Stimulated activated effector memory CD8-positive, alpha-beta T cell treated with anti-CD3 and anti-CD28 coated beads, Interleukin-12 subunit alpha, Interleukin-12 subunit beta, amount 100 ng/mL, for 72 hours (primary cell): ENCODE measurements around the gene ARHGAP32.
A peak's percentile ranks its signal among the peaks of the same experiment; 100 is the strongest.

Source experiments
- ATAC-seq: fragments of 150-1000 bp; cut with Tn5 transposase; 2 replicates; pipeline ENCODE4 v1.10.0; 2021
- DNase-seq, 2 donors: peaks; one replicate each; pipeline ENCODE4 v3.0.0; 2021 to 2022; ENCODE audit warnings: low spot score in 2 of 2
- H3K27ac Mint-ChIP-seq: one replicate; pipeline ENCODE4 v1.8.0; 2022; ENCODE audit warnings: mild to moderate bottlenecking, mixed read lengths
- H3K36me3 Mint-ChIP-seq: one replicate; pipeline ENCODE4 v1.8.0; 2022; ENCODE audit warnings: mild to moderate bottlenecking, mixed read lengths
- H3K4me1 Mint-ChIP-seq: one replicate; pipeline ENCODE4 v1.8.0; 2022; ENCODE audit warnings: mixed read lengths
- H3K4me3 Mint-ChIP-seq: one replicate; pipeline ENCODE4 v1.8.0; 2022; ENCODE audit warnings: mild to moderate bottlenecking, mixed read lengths
- H3K9me3 Mint-ChIP-seq: one replicate; pipeline ENCODE4 v1.8.0; 2022; ENCODE audit warnings: mixed read lengths

Gene ARHGAP32

DNA sequence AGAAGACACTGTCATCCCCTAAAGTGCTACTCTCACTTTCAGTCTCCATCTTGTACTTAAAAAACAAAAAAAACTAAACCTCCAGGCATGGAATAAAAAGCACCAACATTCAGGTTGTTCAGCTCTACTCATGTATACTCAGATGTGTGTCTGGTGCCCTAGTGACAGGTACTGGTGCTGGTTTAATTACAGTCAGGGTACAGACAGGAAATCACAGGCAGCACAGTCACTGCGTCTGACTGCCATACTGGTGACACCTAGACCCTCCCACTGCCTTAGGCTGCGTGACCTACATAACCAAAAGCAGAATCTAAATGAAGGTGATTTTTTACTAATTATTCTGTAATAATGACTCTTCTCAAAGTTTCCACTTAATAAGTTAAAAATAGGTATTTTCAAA lies at the start of gene ARHGAP32:
TSS of gene ARHGAP32 (minus strand) at position 176 of the 400 bp plus-strand sequence. CDS start at position 49, 127 bp downstream.
- H3K4me1 Mint-ChIP-seq = no peaks in the 10 kb centered on the region
- peaks cover under 1% of the 10 kb centered on the region for H3K9me3 Mint-ChIP-seq

GRCh38 chr11:129239207-129239606 lies 47.1 kb upstream of the ARHGAP32 start:
- Mint-ChIP-seq H3K36me3 (no peaks in the 10 kb centered on the region), H3K4me3 (no peak overlapping the region), H3K9me3 (no peaks in the 10 kb centered on the region), H3K27ac (no peak overlapping the region), H3K4me1 (no peaks in the 10 kb centered on the region)
- DNase-seq (no peak), ATAC-seq (peak; percentile 61)

More for the DNA sequence above, at the start of gene ARHGAP32:
- Mint-ChIP-seq H3K36me3 (no peaks in the 10 kb centered on the region), H3K4me3 (no peak within 1 kb of the TSS), H3K27ac (no peak within 1 kb of the TSS)
- ATAC-seq (peak; percentile 91), DNase-seq (no peak)

DNA sequence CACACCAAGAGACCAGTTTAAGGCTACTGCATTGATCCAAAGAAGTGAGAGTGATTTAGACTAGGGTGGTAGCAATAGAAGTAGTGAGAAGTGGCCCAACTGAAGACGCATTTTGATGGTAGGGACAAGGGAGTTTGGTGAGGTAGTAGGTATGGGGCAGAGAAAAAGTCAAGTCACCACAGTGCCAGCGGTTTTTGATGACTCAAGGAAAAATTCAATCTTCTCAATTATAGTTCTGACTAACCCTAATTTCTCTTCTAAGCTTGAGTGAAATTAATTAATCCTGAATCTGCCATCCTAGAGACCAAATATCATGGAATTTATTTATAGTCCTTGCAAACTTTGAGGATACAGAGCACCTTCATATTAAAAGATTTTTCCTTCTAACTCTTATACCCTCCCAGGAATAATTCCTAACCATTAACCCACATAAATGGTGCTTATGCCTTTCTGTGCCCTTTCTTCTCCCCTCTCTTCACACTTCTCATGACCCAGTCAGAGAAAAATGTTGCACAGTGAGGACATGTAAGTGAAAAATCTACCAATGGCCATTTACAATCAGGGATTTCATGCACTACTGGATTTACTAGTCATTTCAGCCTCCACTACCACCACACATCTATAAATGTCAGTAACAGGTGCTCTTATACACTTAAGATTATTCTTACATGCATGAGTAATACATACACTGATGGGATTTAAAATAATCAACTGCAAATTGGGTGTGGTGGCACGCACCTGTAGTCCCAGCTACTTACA lies 45.9 kb upstream of the ARHGAP32 start:
- DNase-seq = no peak
- H3K4me3 Mint-ChIP-seq = no peak overlapping the region
- no peaks in the 10 kb centered on the region for H3K36me3 Mint-ChIP-seq
- H3K4me1 Mint-ChIP-seq = no peaks in the 10 kb centered on the region
- no peaks in the 10 kb centered on the region for H3K9me3 Mint-ChIP-seq
- H3K27ac Mint-ChIP-seq = no peak overlapping the region
- no peak for ATAC-seq

- no peaks in the 10 kb centered on the region for H3K9me3 Mint-ChIP-seq
- H3K4me1 Mint-ChIP-seq = no peaks in the 10 kb centered on the region
- no peak for DNase-seq
- ATAC-seq = no peak
- H3K27ac Mint-ChIP-seq = no peak overlapping the region
- no peaks in the 10 kb centered on the region for H3K36me3 Mint-ChIP-seq
- no peak overlapping the region for H3K4me3 Mint-ChIP-seq
Observed at GRCh38 chr11:129237456-129237855, 45.3 kb upstream of the ARHGAP32 start.

- DNase-seq = no peak
- H3K4me3 Mint-ChIP-seq = no peak overlapping the region
- ATAC-seq = no peak
- no peaks in the 10 kb centered on the region for H3K4me1 Mint-ChIP-seq
- no peak overlapping the region for H3K27ac Mint-ChIP-seq
- H3K9me3 Mint-ChIP-seq = no peaks in the 10 kb centered on the region
- H3K36me3 Mint-ChIP-seq = no peaks in the 10 kb centered on the region
Observed at GRCh38 chr11:129236850-129237249, 44.7 kb upstream of the ARHGAP32 start.

- Mint-ChIP-seq H3K4me3 (no peak overlapping the region), H3K27ac (no peak overlapping the region), H3K36me3 (no peaks in the 10 kb centered on the region), H3K9me3 (no peaks in the 10 kb centered on the region), H3K4me1 (no peaks in the 10 kb centered on the region)
- ATAC-seq (no peak), DNase-seq (no peak)
Observed at GRCh38 chr11:129234978-129235377, 42.9 kb upstream of the ARHGAP32 start.

DNA sequence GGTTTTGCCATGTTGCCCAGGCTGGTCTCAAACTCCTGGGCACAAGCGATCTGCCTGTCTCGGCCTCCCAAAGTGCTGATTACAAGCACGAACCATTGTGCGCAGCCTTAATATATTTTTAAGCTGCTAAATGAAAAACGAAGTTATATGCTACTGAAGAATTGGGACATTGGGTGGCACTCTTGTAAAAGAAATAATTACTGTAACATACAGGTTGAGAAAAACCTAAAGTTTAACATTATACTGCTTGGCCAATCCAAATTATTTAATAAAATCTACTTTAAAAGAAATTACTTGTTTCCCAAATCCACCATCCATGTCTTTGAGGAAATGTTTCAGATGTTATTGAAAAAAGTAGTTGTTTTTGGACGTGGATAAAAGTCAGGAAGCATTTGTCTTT lies 37.9 kb upstream of the ARHGAP32 start:
- Mint-ChIP-seq H3K4me3 (no peak overlapping the region), H3K27ac (no peak overlapping the region), H3K36me3 (no peaks in the 10 kb centered on the region), H3K9me3 (peaks cover 15% of the 10 kb centered on the region), H3K4me1 (no peaks in the 10 kb centered on the region)
- ATAC-seq = no peak
- DNase-seq = no peak

- Mint-ChIP-seq H3K9me3 (peaks cover 15% of the 10 kb centered on the region), H3K4me3 (no peak overlapping the region), H3K27ac (no peak overlapping the region), H3K4me1 (no peaks in the 10 kb centered on the region), H3K36me3 (no peaks in the 10 kb centered on the region)
- no peak for ATAC-seq
- no peak for DNase-seq
Observed at GRCh38 chr11:129226207-129226798, 34.2 kb upstream of the ARHGAP32 start.

DNA sequence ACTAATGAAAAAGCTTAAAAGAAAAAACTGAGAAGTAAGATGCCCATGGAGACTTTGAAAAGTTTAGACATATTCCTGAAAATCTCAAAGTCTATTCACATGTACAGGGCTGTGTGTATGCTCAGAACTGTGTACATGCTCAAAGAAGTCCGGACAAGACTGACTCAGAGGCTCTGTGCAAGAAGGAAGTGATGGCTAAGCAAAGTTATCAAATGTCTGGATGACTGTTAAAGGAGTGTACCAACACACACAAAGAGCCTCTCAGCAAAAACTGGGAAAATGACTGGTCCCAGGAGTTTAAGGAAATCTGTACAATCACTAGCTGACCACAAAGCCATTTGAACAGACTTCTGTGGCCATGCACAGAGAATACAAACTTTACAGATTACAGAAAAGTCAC lies 33.1 kb upstream of the ARHGAP32 start:
- no peaks in the 10 kb centered on the region for H3K36me3 Mint-ChIP-seq

DNA sequence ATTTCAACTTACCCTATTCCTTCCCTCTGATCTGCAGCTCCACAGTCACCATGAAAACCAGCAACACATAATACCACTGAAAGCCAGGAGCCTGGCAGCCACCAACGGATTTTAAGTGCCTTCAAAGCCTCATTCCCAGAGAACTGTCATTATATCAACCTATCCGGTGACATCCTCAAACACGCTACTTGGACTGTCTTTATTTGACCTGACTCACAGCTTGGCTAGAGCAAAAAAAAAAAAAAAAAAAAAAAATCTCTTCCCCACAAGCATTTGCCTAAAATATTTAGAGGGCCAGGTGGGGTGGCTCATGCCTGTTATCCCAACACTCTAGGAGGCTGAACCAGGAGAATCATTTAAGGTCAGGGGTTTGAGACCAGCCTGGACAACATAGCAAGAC lies 32.4 kb upstream of the ARHGAP32 start:
- Mint-ChIP-seq H3K4me1 (no peaks in the 10 kb centered on the region), H3K27ac (no peak overlapping the region), H3K36me3 (no peaks in the 10 kb centered on the region), H3K9me3 (peaks cover 15% of the 10 kb centered on the region), H3K4me3 (no peak overlapping the region)
- DNase-seq (no peak), ATAC-seq (no peak)

More for the DNA sequence above, 33.1 kb upstream of the ARHGAP32 start:
- ATAC-seq = no peak
- DNase-seq = no peak
- Mint-ChIP-seq H3K9me3 (peaks cover 15% of the 10 kb centered on the region), H3K4me1 (no peaks in the 10 kb centered on the region), H3K4me3 (no peak overlapping the region), H3K27ac (no peak overlapping the region)

GRCh38 chr11:129223701-129224149 lies 31.6 kb upstream of the ARHGAP32 start:
- Mint-ChIP-seq H3K36me3 (no peaks in the 10 kb centered on the region), H3K4me1 (no peaks in the 10 kb centered on the region), H3K9me3 (peaks cover 15% of the 10 kb centered on the region), H3K27ac (no peak overlapping the region), H3K4me3 (no peak overlapping the region)
- DNase-seq (no peak), ATAC-seq (no peak)

- peaks cover 15% of the 10 kb centered on the region for H3K9me3 Mint-ChIP-seq
- H3K27ac Mint-ChIP-seq = no peak overlapping the region
- DNase-seq (no peak), ATAC-seq (no peak)
- H3K4me1 Mint-ChIP-seq = no peaks in the 10 kb centered on the region
- H3K36me3 Mint-ChIP-seq = no peaks in the 10 kb centered on the region
- H3K4me3 Mint-ChIP-seq = no peak overlapping the region
Observed at GRCh38 chr11:129223260-129223659, 31.1 kb upstream of the ARHGAP32 start.

GRCh38 chr11:129222158-129222557 lies 30.0 kb upstream of the ARHGAP32 start:
- DNase-seq (no peak), ATAC-seq (no peak)
- Mint-ChIP-seq H3K27ac (no peak overlapping the region), H3K4me3 (no peak overlapping the region), H3K36me3 (no peaks in the 10 kb centered on the region), H3K4me1 (no peaks in the 10 kb centered on the region), H3K9me3 (peaks cover 14% of the 10 kb centered on the region)

DNA sequence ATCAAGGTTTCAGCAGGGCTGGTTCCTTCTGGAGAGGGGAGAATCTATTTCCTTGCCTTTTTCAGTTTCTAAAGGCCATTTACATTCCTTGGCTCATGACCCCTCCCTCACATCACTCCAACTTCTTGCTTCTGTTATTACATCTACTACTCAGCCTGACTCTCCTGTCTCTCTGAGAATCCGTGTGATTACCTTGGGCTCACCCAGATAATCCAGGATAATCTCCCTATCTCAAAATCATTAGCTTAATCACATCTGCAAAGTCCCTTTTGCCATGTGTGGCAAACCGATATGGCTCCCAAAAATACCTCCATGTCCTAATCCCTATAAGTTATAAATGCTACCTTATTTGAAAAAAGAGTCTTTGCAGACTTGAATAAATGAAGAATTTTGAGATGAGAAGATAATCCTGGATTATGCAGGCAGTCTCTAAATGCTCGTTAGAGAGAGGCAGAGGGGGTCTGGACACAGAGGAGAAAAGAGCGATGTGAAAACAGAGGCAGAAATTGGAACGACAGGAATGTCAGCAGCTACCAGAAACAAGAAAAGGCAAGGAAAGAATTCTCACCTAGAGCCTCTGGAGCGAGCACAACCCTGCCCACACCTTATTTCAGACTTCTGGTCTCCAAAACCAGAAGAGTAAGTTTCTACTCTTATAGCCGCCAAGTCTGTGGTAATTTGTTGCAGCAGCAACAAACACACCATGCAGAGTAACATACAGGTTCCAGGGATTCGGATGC lies 23.6 kb upstream of the ARHGAP32 start:
- no peak overlapping the region for H3K27ac Mint-ChIP-seq
- H3K4me1 Mint-ChIP-seq = no peaks in the 10 kb centered on the region
- DNase-seq (no peak), ATAC-seq (no peak)
- H3K36me3 Mint-ChIP-seq = no peaks in the 10 kb centered on the region
- H3K9me3 Mint-ChIP-seq = no peaks in the 10 kb centered on the region
- H3K4me3 Mint-ChIP-seq = no peak overlapping the region

DNA sequence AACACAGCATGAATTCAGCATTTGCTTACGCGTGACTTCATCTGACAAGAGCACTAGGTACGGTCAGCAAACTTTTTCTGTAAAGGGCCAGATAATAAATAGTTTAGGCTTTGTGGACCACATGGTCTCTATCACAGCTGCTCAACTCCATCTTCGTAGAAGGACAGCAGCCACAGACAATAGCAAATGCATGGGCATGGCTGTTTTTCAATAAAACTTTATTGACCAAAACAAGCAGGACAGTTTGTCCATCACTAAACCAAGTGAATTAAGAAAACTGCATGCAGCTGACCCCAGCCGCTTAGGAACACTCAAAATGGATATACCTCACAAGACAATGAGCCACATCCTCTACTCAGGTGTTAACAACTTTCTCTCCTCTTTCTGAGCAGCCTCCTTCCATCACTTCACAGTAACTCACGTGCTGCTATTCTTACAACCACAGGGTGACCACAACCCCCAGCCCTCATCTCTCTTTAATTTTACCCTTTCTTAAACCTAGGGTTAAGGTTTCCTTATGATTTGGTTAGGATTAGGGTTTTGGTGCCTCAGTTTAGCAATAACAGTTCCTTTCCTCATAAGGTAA lies 22.7 kb upstream of the ARHGAP32 start:
- Mint-ChIP-seq H3K36me3 (no peaks in the 10 kb centered on the region), H3K4me1 (no peaks in the 10 kb centered on the region), H3K27ac (no peak overlapping the region), H3K4me3 (no peak overlapping the region), H3K9me3 (no peaks in the 10 kb centered on the region)
- DNase-seq = no peak
- ATAC-seq = no peak
